HG02840 (cell line): ENCODE measurements around the gene TEAD2.

Experiments
- ATAC-seq: cut with Tn5 transposase; IDR thresholded peaks from one replicate; pipeline ENCODE4 v1.9.1; 2021; ENCODE audit warnings: mild to moderate bottlenecking, moderate library complexity, moderate number of reproducible peaks; ENCODE audit not compliant: unreplicated experiment, low FRiP score

TEAD2 gene

GRCh38 chr19:49362048-49362928 lies at the start of gene TEAD2:
Gene TEAD2, minus strand, starts transcription at chr19:49362416. Its CDS starts 2,341 bp downstream, at chr19:49360075.
- ATAC-seq = no peak

- no peak for ATAC-seq
These were observed 49.6 kb upstream of the TEAD2 start for GRCh38 chr19:49411681-49412326.

- ATAC-seq = no peak
These were observed 47.3 kb upstream of the TEAD2 start for GRCh38 chr19:49409441-49410029.

GRCh38 chr19:49408816-49409440 lies 46.7 kb upstream of the TEAD2 start:
- no peak for ATAC-seq

- ATAC-seq = no peak
These were observed 45.3 kb upstream of the TEAD2 start for GRCh38 chr19:49407482-49408015.

- no peak for ATAC-seq
These were observed 44.9 kb upstream of the TEAD2 start for GRCh38 chr19:49407079-49407478.

GRCh38 chr19:49403404-49404187 lies 41.4 kb upstream of the TEAD2 start:
- ATAC-seq = no peak

GRCh38 chr19:49400029-49400428 lies 37.8 kb upstream of the TEAD2 start:
- no peak for ATAC-seq

- ATAC-seq = no peak
These were observed 36.7 kb upstream of the TEAD2 start for GRCh38 chr19:49398931-49399330.

- ATAC-seq = no peak
These were observed 35.9 kb upstream of the TEAD2 start for GRCh38 chr19:49398001-49398615.

GRCh38 chr19:49396738-49397505 lies 34.7 kb upstream of the TEAD2 start:
- no peak for ATAC-seq

GRCh38 chr19:49395581-49396407 lies 33.6 kb upstream of the TEAD2 start:
- ATAC-seq = no peak

- no peak for ATAC-seq
These were observed 31.7 kb upstream of the TEAD2 start for GRCh38 chr19:49393881-49394280.

- ATAC-seq = no peak
These were observed 29.6 kb upstream of the TEAD2 start for GRCh38 chr19:49391581-49392399.

GRCh38 chr19:49390929-49391359 lies 28.7 kb upstream of the TEAD2 start:
- no peak for ATAC-seq

GRCh38 chr19:49390131-49390928 lies 28.1 kb upstream of the TEAD2 start:
- no peak for ATAC-seq
